Fibroblast of skin of back (primary cell): Measurements from ENCODE around the gene EBF3.

Experiments
- DNase-seq: peaks from one replicate; pipeline ENCODE4 v3.0.0-alpha.2; 2013

The EBF3 gene

DNA sequence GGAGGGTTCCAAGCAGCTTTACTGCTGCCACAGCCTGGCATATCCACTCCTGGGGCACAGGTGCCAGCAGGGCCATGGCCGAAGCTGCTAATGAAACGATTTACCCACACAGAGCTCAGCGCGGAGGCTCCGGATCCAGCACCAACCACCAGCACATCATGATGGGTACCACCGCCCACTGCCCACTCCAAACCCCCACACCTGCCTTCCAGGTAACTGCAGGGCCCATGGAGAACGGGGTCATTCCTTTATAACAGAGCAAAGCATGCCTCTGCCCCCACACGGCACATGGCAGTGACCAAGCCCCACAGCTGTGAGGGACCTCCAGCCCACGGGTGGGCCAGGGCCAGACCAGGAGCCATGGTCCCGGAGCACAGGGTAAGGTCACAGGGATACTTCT is 53.2 kb downstream of the EBF3 start:
- no peak for DNase-seq

DNA sequence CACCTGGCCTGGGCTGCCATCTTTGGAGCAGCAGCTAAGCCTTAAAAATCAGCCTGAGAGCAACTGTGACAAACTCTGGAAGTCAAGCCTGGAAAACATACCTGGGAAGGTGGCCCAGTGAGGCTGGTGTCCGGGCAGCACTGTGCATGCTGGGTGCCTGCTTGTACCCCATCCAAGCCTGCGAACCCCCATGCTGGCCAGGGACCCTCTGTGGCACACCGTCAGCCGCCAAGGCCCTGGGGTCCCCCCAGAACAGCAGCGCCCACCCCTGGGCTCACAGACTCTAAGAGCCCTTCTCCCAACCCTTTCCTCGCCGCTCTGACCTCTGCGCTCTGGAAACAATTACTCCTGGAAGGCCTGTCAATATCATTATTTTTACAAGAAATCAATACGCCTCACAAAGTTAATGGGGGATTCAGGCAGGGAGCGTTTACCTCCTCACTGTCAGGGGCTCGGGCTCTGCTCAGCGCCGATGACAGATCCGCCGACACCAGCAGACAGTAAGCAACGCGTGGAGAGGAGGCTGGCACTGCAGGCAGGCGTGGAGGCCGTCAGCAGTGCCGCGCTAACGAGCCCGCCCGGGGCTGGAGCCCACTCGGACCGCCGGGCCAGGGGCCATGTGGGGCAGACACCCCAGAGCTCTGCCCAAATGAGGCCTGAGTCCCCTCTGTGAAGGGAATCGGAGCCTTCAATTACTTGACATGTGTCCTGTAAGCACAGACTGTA is 54.4 kb downstream of the EBF3 start:
- no peak for DNase-seq

DNA sequence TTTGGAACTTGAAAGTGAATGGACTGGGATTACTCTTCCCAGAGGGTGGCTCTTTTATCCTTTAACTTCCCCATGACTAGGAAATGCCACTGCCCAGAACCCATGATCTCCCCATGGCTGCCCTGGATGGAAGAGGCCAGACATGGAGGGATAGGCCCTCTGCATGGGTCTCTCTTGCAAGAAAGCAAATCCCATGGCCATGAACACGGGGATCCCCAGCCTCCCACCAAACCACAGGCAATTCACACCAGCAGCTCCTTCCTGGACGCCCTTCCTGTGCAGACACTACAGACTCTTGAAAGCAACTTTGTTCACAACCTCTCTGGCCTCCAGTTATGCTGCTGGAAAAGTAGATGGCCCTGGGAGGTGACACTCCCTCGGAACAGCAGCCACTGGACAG is 55.0 kb downstream of the EBF3 start:
- no peak for DNase-seq

DNA sequence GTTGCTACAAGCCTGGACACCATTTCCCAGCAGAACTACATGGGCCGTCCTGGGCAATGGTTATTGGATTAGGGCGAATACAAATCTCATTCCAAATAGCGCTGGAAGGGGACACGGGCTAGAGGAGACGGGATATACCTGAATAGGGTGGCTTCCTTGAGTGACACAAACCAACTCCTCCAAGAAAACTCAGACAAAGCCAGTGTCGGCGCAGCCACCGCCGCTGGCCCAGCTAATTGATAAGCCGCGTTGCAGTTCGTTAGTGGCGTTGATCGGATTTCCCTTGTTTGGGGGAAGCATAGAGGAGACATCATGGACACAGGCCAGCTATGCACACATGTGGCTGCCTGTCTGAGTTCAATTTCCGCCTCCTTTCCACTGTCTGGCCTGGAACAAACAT is 55.7 kb downstream of the EBF3 start:
- DNase-seq: no peak

DNA sequence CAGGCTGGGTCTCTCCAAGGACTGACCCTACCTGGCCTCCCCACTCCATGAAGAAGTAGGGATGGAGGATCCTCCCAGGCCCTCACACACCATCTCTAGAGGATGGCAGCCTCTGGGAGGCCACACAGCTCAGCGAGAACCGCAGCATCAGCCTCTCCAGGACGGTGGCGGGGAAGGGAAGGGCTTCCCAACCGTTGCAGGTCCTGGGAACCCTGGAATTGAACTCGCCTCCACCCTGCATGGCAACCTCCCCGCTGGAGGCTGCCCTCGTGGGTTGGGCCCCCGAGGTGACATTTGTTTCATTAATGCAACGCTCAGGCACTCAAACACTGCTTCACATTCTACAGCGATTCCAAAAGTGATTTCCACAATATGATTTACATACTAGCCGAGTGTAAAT is 58.5 kb downstream of the EBF3 start:
- DNase-seq: no peak

DNA sequence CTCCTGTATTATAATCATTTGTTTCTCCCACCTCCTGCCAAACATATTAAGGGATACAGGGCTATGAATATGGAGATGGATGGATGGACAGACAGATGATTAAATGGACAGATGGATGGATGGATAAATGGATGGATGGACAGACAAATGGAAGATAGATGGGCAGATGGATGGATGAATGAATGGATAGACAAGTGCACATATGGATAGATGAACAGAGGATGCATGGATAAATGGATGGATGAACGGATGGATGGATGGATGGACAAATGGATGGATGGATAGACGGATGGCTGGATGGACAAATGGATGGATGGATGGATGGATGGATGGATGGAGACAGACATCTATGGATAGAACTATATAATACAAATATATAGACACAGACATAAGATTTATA is 59.8 kb downstream of the EBF3 start:
- DNase-seq: no peak

DNA sequence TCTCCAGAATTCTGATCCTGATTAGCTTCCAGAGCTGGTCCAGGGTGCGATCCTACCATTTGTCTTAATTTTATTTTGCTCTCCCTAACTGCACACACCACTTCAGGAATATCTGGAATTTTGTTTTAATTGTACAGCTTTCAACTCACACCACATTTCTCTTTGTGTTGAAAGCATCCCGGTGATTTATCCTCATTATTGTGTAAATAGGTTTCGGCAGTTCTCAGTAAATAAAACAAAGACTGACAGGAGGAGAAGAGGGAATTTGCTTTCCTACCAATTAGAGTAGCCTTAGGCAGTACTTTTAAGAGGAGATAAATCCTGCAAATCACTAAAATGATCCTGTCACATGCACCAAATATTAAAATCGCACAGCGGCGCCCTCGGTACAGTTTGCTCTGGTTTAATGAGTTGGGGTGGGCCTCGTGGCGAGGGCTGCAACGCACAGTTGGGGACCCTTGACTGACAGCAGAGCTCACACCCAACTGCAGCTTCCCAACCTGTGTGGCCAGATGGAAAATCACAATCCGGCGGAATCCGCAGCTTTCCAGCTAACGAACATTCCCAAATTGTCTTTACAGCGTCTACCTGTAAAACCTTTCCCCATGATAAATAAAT is 62.6 kb downstream of the EBF3 start:
- DNase-seq: no peak

DNA sequence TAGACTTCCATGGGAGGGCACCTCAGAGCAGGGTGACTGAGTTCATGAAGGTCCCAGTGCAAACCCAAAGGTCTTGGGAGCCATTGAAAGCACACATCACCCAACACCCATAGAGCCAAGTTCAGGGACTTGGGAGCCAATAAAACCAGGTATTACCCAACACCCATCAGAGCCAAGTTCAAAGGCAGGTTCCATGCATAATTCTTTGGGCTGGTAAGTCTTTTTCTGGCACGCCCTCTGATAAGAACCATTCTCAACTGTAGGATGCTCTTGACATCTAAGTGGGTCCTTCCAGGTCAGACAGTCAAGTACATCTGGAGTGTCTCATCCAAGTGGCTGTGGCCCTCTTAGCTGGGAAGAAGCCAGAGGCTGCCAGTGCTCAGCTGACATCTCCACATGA is 63.2 kb downstream of the EBF3 start:
- DNase-seq: no peak

DNA sequence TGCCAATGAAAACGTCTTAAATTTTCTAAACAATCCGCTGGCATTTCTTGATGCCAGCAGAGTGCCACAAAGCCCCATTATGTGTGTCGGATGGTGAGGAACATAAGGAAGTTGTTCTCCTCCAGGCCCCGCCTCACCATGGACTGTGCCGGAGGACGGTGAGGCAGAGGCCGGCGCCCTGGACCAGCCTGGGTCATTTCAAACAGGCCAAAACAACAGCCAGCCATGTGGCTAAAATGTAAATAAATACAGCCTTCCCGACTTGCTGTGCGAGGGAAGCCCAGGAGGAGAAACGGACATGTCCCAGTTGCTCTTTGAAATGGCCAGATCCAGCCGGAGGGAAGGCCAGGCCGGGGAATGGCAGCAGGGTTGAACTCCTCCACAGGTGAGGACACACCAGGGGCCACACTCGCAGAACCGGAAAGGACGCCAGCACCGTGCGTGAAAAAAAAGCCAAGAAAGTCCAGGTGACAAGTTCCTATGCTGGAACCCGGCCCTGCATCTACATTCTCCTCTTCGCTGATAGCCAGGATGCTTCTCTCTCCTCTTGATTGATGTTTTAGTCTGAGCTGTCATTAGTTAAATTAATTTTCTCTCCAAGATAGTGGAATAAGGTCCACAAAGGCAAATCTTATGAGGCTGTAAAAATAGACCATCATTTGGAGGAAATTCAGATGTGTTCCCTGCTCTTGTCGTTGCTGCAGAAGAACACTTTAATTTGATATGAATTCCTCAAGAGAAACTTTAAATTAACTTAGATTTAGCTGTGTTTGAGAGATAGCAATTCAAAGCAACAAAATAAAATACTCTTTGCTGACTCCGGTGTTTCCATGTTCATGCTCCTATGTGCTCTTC is 64.6 kb downstream of the EBF3 start:
- DNase-seq: no peak

DNA sequence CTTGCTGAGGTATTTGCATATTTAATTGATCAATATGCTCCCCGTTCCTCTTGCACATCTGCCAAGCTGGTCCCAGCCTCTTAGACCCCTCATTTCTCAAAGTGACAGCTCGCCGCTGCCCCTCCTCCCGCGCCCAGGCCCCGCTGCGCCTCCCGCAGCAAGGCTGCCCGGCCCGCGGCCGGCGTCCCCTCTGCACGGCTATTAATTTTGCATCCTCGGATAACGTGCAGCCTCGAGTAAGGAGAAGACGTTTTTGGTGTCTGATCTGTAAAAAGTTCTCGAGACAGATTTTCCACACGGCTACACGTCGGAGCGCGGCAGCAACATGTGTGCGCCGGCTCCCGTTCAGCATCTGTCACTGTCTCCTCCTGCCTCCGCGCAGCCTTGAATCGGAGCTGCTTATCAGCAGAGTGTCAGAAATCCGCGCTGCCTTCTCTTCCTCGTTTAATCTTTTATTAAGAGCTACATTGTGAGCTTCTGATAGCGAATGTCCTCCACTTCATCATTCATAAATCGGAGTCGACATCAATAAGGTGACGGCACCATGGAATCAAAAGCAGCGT is 65.3 kb downstream of the EBF3 start:
- DNase-seq: no peak

DNA sequence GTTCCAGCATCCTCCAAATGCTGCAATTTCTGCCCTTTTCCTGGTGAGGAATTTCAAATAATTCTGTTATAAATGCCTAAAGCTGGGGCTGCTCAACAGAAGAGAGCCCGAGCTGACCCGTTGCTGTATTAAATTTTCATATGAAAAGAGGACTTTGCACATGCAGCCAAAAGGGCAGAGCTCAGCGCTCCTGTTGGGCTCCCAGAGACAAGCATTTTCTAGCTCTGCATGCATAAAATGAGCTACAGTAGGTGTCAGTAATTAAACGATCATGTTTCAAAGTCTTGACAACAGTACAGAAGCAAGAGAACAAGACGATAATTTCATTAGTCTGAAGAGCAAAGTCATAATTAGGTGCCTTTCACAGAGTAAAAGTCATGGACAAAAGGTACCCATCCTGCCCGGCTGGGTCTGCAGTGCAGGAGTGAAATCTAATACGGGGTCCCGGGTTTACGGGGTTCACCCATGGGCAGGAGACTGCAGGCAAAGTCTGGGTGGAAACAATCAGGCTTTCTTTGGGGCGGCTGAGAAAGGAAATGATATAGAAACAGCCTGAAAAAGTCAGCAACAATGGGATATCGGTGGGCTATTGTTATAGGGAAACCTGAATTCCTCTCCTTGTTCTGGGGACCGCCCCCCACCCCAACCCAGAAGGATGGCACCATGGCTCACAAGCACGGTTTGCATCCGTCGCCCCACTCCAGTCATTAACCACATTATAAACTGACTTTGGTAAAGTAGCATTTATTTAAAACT is 66.0 kb downstream of the EBF3 start:
- DNase-seq: no peak

DNA sequence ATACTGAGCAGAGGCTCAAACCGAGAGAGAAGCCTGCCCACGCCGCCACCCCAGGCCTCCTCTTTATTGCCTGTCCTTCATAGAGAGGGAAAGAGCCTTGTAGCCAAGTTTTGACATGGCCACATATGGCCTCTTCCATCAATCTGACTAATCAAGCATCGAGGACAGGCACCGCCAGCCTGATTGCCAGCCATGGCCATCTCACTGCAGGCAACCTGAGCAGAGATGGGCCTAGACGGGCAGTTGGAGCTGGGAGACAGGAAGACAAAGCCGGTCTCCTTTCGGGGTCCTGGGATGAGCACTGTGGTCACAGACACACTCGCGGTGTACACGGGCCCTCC is 67.2 kb downstream of the EBF3 start:
- no peak for DNase-seq

DNA sequence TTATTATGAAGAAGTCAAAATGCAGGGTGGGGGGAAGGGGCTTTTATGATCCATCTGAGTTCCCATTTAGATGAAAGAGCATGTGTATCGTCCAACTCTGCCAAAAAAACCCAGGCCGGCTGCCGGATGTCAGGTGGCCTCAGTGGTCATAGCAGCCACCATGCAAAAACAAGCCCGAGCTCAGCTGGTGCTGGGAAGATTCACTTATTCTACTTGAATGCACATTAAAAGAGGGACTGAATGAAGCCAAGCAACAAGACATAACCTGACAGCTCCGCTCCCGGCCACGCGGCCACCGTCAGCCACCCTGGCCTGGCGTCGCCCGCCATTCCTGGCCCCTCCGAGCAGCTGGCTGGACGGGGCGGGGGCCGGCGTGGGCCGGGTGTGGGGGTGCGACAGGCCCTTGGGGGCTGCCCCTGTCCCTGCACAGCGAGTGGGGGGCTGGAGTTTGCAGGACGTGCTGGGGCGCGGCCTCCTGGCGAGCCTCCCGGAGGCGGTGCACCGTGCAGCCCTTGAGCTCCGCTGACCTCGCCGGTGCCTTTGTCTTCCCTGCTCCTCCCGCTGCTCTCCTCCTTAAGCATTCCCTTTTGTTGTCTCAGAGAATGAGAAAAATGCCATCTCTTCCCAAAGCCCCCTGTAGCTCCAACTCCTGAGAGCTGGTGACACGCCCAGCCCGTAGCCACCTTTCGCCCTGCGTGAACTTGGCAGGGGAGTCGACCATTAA is 67.8 kb downstream of the EBF3 start:
- no peak for DNase-seq

DNA sequence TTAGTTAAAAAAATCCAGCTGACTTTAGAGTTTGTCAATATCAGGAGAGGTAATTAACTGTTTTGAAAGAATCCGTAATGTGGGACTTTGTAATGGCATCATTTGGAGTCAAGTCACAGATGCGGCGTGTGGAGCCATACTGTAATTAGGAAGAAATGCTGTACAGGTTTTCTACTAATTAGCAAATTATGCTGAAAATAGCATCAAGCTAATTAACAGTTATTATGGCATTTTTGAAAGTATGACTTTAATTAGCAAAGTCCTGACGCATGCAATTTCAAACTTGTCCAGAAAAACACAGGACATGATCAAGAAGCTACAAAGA is 68.3 kb downstream of the EBF3 start:
- no peak for DNase-seq

DNA sequence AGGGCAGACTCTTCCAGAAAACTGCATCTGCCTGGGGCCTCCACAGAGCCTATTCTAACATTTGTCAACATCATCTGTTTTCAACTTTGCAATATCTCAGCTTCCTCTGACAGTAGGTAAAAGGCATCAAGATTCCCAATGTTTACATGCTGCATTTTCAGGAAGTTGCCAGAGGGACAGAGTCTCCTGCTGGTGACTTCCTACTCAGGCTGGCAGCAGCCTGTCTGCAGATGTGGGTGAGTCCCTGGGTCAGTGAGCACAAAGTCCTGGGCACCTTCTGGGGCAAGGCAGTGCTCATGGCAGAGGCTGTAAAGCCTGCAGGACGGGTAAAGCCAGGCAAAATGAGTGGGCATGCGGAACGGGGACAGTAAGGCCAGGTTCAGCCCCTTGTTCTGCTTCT is 69.4 kb downstream of the EBF3 start:
- DNase-seq: no peak

DNA sequence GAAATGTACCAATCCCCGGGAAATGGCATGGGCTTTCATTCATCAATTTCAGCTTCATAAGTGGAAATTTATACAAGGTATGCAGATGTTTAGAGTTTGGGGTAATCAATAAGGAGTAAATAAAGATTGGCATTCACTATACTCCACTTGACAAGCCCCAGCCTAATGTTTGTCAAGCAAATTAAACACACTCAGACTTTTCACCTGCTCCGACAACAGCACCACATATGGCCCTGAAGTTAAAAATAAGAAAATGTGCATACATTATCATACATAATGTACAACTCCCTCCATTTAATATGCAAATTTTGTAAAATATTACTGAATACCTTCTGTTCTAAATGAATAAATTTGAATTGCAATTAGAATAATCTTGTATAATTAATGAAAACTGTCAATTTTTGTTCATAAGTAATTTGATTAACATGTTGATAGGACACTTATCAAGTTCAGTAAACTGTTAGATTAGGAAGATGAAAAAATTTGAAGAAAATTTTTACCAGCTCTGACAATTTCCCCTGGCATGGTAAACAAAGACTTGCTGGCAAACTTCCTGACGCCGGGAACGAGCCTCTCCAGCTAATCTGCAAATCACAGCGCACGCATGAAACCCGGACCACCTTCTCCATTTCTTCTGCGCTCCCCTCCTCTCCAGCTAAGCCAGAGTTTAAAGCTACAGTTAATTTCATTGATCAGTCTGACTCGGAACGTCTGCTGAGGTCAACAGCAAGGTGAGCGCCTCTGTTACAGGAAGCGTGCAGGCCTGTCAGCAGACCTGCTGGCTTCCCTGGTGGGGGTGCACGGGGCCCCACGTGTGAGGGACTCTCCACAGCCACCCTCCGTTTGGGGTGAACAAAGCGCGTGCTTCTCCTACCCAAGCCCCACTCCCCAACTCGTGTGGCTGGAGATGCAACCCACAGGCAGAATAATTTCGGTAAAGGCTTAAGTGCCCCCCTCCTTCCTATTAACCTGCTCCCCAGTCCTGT is 70.7 kb downstream of the EBF3 start:
- no peak for DNase-seq

DNA sequence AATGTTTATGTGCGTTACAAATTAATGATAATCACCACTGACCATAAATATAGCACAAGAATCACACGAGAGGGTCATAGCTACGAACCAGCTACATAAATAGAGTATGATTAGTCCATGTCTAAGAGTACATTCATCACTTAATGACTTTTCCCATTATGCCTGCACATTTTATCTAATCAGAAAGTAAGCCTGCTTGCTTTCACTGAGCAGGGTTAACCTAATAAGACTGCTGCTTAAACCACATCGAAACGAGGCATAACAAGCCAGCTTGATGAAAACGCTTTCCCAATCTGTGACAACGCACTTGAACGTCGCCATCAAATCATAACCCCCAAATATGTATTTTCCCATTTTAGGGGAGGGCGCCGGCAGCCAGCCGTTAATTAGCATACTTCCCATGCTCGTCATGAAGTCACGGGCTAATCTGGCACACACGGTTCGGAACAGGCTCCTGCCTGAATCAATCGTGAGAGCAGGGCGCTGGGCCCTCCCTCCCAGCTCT is 71.5 kb downstream of the EBF3 start:
- no peak for DNase-seq

DNA sequence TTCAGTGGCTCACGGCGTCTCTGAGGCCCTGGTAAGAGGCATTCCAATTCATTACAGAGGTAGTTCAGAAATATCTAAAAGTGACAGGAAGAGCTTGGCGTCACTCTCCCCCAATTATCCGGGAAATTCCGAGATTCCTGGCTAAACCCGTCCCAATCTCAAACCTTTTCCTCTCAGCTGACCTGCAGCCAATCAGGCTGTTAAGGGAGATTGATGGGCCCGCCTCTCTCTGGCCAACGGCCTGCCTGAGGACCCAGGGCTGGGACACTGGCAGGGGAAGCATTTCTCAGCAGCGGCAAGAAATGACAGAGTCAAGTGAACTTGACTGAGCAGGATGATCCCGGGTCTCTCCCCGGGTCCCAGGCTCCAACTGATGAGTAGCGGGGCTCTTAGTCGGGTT is 72.3 kb downstream of the EBF3 start:
- DNase-seq: no peak

DNA sequence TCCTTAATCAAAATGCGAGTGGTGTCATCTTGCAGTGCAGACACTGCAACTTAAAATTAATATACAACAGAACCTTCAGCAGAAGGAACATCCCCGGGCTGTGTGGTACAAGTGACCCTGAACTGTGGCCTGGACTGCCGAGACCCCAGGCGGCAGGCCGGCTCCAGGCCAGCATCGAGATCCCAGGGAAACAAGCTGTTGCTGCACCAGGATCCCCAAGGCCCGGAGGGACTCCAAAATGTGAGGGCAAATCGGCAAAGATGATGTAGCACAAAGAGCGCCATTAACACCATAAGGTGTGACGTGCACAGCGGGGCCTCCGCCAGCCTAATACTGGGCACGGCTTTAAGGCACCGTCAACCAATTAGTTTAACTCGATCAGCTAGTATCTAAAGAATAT is 73.9 kb downstream of the EBF3 start:
- DNase-seq: no peak

DNA sequence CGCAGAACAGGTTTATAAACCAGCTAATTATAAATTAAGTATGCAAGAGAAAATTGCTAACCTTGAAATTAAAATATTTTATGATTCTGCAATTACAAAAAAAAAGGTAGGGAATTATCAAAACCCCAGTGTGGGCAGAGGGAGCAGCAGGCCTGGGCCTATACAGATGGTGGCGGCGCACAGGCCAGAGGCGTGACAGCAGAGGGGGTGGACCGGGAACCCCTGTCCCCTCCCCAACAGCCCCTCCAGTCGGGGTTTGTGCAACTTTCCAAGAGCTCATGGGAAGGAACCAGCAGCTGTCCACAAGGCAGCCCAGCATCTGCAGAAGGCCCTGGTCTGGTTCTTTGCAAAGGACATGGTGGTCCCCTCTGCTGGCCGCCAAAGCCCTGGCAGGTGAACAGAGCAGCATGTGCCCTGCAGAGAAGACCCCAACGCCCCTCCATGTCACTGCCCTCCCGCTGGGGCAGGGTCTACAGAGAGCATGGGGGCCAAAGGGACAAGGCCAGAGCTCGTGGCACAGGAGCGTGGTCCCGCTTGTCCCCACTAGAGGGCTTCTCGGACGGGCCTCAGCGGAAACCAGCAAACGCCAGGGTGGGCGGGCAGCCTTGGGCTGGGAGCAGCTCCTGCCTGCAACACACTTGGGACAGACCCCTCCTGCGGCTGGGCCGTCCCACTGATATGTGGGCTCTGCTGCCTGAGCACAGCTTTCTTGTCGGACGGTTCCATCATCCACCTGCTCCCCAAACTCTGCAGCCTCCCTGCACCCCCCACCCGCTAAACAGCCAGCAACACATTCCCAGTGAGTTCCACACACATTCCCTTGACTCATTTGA is 75.1 kb downstream of the EBF3 start:
- DNase-seq: peak; percentile 36
